ENCODE measurements around the gene C10orf143. TPM values are rescaled to one million over a fixed set of nuclear protein-coding genes. Genes with fewer than 3 reads are reported as not detected.

Gene C10orf143
- total and polyA plus RNA-seq, 2 of the 4 experiments (the other 2 are of a cell fraction) = 0.36 to 0.60 TPM

DNA sequence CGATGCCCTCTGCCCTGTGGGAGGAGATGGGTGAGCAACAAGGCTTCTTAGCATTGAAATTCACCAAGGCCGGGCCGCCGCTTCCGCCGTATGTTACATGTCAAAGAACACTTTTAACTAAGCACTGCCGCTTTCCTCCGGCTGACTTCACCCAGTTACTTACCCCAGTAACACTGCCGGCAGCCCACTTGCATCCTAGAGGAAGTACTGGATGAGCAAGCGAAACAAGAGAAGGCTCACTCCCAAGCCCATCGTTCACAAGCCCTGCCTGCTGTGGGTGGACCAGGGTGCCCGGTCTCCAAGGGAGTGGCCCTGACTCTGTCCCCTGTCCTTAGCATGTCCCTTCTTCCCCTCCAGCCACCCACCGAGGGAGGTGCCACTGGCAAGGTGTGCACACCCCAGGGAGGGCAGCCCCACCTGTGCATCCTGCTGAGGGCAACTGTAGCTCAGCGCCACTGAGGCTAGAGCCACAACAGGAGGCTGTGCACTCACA lies 73.4 kb downstream of the C10orf143 start:
- no peak overlapping the region for H2BK120ac ChIP-seq (ENCODE audit: low read depth, low read length)
- H4K8ac ChIP-seq (ENCODE audit: low read depth in 2 of 2, low read length in 2 of 2) = no peak overlapping the region
- dilution Hi-C loops (cut with HindIII; ENCODE audit: low sequenced_read_pairs, unreplicated experiment) = no loop called here
- no CpG with 5 or more reads among the region's 14 CpGs for WGBS, 2 experiments (ENCODE audit: extremely low coverage in 2 of 2, insufficient read length in 1 of 2)
- DNase-seq (no peak), ATAC-seq (ENCODE audit: low read depth) (no peak)
- no peak overlapping the region for H2AK9ac ChIP-seq (replicated peaks; ENCODE audit: low read depth, low read length, poor library complexity)
- H2BK5ac ChIP-seq (ENCODE audit: low read depth, low read length, poor library complexity, severe bottlenecking) = no peak overlapping the region
- no peak overlapping the region for H3K9ac ChIP-seq (ENCODE audit: low read depth, low read length)
- H3K14ac ChIP-seq (replicated peaks; ENCODE audit: low read depth, low read length) = no peak overlapping the region
- ChIA-PET POLR2A (ENCODE audit: unreplicated experiment) (no interaction called here), CTCF (no interaction called here)
- H3K4ac ChIP-seq (ENCODE audit: low read depth, low read length) = no peak overlapping the region
- H3K56ac ChIP-seq (ENCODE audit: extremely low read depth, insufficient read depth, low read length) = no peak overlapping the region
- no peaks in the 10 kb centered on the region for H3K9me1 ChIP-seq (ENCODE audit: insufficient read depth, low read length)
- H3K9me3 ChIP-seq (ENCODE audit: control insufficient read depth, insufficient read depth, low read length) = no peaks in the 10 kb centered on the region
- H3K23ac ChIP-seq (ENCODE audit: low read depth, low read length) = no peak overlapping the region
- no peak overlapping the region for H4K91ac ChIP-seq (ENCODE audit: insufficient read depth, low read depth, low read length)
- H2AFZ ChIP-seq (replicated peaks; ENCODE audit: low read length, poor library complexity) = no peak overlapping the region
- no peaks in the 10 kb centered on the region for H3K36me3 ChIP-seq (ENCODE audit: control insufficient read depth, insufficient read depth, low read length)
- no peak overlapping the region for H2BK15ac ChIP-seq (ENCODE audit: low read depth, low read length)
- no peak overlapping the region for H4K5ac ChIP-seq (ENCODE audit: low read depth, low read length)
- no peaks in the 10 kb centered on the region; the same call in 1 of the 2 replicates for H3K27me3 ChIP-seq (ENCODE audit: control insufficient read depth, insufficient read depth, low read length)
- no peak overlapping the region for H3K27ac ChIP-seq (ENCODE audit: insufficient read depth, low read length)
- H3K18ac ChIP-seq (ENCODE audit: low read depth, low read length) = no peak overlapping the region
- in situ Hi-C loops (cut with MboI; ENCODE audit: low sequenced_read_pairs) = no loop called here
- H2AK5ac ChIP-seq (ENCODE audit: low read depth, low read length) = no peak overlapping the region
- H3K79me1 ChIP-seq (ENCODE audit: low read depth in 1 of 2, low read length in 2 of 2) = no peaks in the 10 kb centered on the region
- intact Hi-C loops (cut with micrococcal nuclease) = no loop called here
- no peak overlapping the region for H2BK20ac ChIP-seq (ENCODE audit: low read depth, low read length)
- no TSS peak for BruUV-seq (replicated peaks)
- H3K4me2 ChIP-seq (ENCODE audit: low read depth, low read length) = no peak overlapping the region
- TF ChIP-seq RAD21 (IDR thresholded peaks at IDR 0.05; ENCODE audit: low read length) (no peak), NFE2L2 (IDR thresholded peaks at IDR 0.05; ENCODE audit: low read depth, low read length) (no peak), ELK1 (IDR thresholded peaks at IDR 0.05; ENCODE audit: borderline replicate concordance, low read depth, low read length) (no peak), FOS (IDR thresholded peaks at IDR 0.05; ENCODE audit: low read depth, low read length) (no peak), CEBPB (IDR thresholded peaks at IDR 0.05; ENCODE audit: low read depth, low read length) (no peak), CHD1 (IDR thresholded peaks at IDR 0.05; ENCODE audit: low read depth, low read length) (no peak), SMC3 (IDR thresholded peaks at IDR 0.05; ENCODE audit: low read depth, low read length) (no peak), MAFK (IDR thresholded peaks at IDR 0.05; ENCODE audit: low read depth, low read length) (no peak)
- no peaks in the 10 kb centered on the region for H3K4me1 ChIP-seq (ENCODE audit: control insufficient read depth, insufficient read depth, low read length)
- H4K20me1 ChIP-seq (ENCODE audit: insufficient read depth, low read length) = no peaks in the 10 kb centered on the region
- H3K4me3 ChIP-seq (ENCODE audit: insufficient read depth, low read depth, low read length) = no peak overlapping the region
